ENCODE data around the gene PGAP2.

The PGAP2 gene

GRCh38 chr11:3834349-3834663 is 25.9 kb downstream of the PGAP2 start:
- DNase-seq, result no peak

GRCh38 chr11:3834664-3835461 is 26.5 kb downstream of the PGAP2 start:
- no peak for DNase-seq

GRCh38 chr11:3835751-3836150 is 27.4 kb downstream of the PGAP2 start:
- DNase-seq, result no peak

GRCh38 chr11:3836903-3837302 is 28.5 kb downstream of the PGAP2 start:
- DNase-seq, result no peak

- no peak for DNase-seq
These were observed 29.4 kb downstream of the PGAP2 start for GRCh38 chr11:3837793-3838192.

GRCh38 chr11:3838504-3838903 is 30.1 kb downstream of the PGAP2 start:
- DNase-seq, result no peak

- DNase-seq, result peak; percentile 27 to 94
These were observed 31.9 kb downstream of the PGAP2 start for GRCh38 chr11:3840004-3840869.

GRCh38 chr11:3840870-3841425 is 32.6 kb downstream of the PGAP2 start, which contains the start of gene RHOG:
TSS of gene RHOG (minus strand) at chr11:3840959. CDS start at chr11:3828138, 12,821 bp downstream.
- DNase-seq, result peak; percentile 64 to 94

GRCh38 chr11:3841426-3842350 is 33.3 kb downstream of the PGAP2 start:
- peak; percentile 74 to 94 for DNase-seq

GRCh38 chr11:3843326-3843725 is 35.0 kb downstream of the PGAP2 start:
- no peak for DNase-seq

GRCh38 chr11:3845246-3845645 is 36.9 kb downstream of the PGAP2 start:
- DNase-seq, result no peak

- no peak for DNase-seq
These were observed 37.3 kb downstream of the PGAP2 start for GRCh38 chr11:3845670-3846069.

GRCh38 chr11:3849297-3849874 is 41.0 kb downstream of the PGAP2 start:
- DNase-seq, result peak in 1 of 2 experiments; percentile 71

GRCh38 chr11:3853545-3853842 is 45.1 kb downstream of the PGAP2 start:
- DNase-seq, result no peak

- no peak for DNase-seq
These were observed 45.7 kb downstream of the PGAP2 start for GRCh38 chr11:3853899-3854659.

- no peak for DNase-seq
These were observed 46.3 kb downstream of the PGAP2 start for GRCh38 chr11:3854660-3854976.

- peak; percentile 86 to 97 for DNase-seq
These were observed 46.8 kb downstream of the PGAP2 start, which contains the start of gene STIM1 for GRCh38 chr11:3854977-3855807. TSS of gene STIM1 (plus strand) at chr11:3855664. CDS start at chr11:3856271, 607 bp downstream.

GRCh38 chr11:3855808-3856491 is 47.6 kb downstream of the PGAP2 start:
- peak in 1 of 2 experiments; percentile 74 for DNase-seq

GRCh38 chr11:3856856-3857553 is 48.6 kb downstream of the PGAP2 start:
- no peak for DNase-seq
